Measurements from ENCODE around the gene HPX. TPM values are rescaled to one million over a fixed set of nuclear protein-coding genes. Genes with fewer than 3 reads are reported as not detected.
A peak's percentile ranks its signal among the peaks of the same experiment; 100 is the strongest.

Gene HPX
- total RNA-seq, 1 donor, result not detected

- peak within 1 kb of the TSS; percentile 78 for H3K4me3 ChIP-seq (ENCODE audit: low read depth, low read length)
- peak; percentile 44 for DNase-seq (ENCODE audit: low read depth)
- no peak for TF ChIP-seq CTCF (IDR thresholded peaks at IDR 0.05; ENCODE audit: insufficient read depth, low read depth, low read length)
These were observed 21.7 kb downstream of the HPX start, which contains the start of gene APBB1 for GRCh38 chr11:6419009-6419631. Gene APBB1 (minus strand): TSS chr11:6419094. CDS start chr11:6411347, 7,747 bp downstream.

- peak overlapping the region; percentile 78 for H3K4me3 ChIP-seq (ENCODE audit: low read depth, low read length)
- DNase-seq (ENCODE audit: low read depth), result no peak
- no peak for TF ChIP-seq CTCF (IDR thresholded peaks at IDR 0.05; ENCODE audit: insufficient read depth, low read depth, low read length)
These were observed 22.2 kb downstream of the HPX start for GRCh38 chr11:6418557-6419008.

- H3K4me3 ChIP-seq (ENCODE audit: low read depth, low read length), result peak overlapping the region; percentile 78
- no peak for TF ChIP-seq CTCF (IDR thresholded peaks at IDR 0.05; ENCODE audit: insufficient read depth, low read depth, low read length)
- no peak for DNase-seq (ENCODE audit: low read depth)
These were observed 22.8 kb downstream of the HPX start for GRCh38 chr11:6417907-6418556.

GRCh38 chr11:6415797-6416196 is 25.0 kb downstream of the HPX start:
- no peak for DNase-seq (ENCODE audit: low read depth)
- no peak overlapping the region for H3K4me3 ChIP-seq (ENCODE audit: low read depth, low read length)
- no peak for TF ChIP-seq CTCF (IDR thresholded peaks at IDR 0.05; ENCODE audit: insufficient read depth, low read depth, low read length)

GRCh38 chr11:6414874-6415328 is 25.9 kb downstream of the HPX start:
- no peak for TF ChIP-seq CTCF (IDR thresholded peaks at IDR 0.05; ENCODE audit: insufficient read depth, low read depth, low read length)
- DNase-seq (ENCODE audit: low read depth), result no peak
- no peak overlapping the region for H3K4me3 ChIP-seq (ENCODE audit: low read depth, low read length)

GRCh38 chr11:6413791-6414201 is 27.0 kb downstream of the HPX start:
- DNase-seq (ENCODE audit: low read depth), result no peak
- H3K4me3 ChIP-seq (ENCODE audit: low read depth, low read length), result no peak overlapping the region
- TF ChIP-seq CTCF (IDR thresholded peaks at IDR 0.05; ENCODE audit: insufficient read depth, low read depth, low read length), result no peak
